Eye (tissue), 1 donor: Measurements from ENCODE around the gene SRR.

Experiments
- DNase-seq: peaks from one replicate; pipeline ENCODE4 v3.0.0-alpha.2; 2015

Gene SRR

DNA sequence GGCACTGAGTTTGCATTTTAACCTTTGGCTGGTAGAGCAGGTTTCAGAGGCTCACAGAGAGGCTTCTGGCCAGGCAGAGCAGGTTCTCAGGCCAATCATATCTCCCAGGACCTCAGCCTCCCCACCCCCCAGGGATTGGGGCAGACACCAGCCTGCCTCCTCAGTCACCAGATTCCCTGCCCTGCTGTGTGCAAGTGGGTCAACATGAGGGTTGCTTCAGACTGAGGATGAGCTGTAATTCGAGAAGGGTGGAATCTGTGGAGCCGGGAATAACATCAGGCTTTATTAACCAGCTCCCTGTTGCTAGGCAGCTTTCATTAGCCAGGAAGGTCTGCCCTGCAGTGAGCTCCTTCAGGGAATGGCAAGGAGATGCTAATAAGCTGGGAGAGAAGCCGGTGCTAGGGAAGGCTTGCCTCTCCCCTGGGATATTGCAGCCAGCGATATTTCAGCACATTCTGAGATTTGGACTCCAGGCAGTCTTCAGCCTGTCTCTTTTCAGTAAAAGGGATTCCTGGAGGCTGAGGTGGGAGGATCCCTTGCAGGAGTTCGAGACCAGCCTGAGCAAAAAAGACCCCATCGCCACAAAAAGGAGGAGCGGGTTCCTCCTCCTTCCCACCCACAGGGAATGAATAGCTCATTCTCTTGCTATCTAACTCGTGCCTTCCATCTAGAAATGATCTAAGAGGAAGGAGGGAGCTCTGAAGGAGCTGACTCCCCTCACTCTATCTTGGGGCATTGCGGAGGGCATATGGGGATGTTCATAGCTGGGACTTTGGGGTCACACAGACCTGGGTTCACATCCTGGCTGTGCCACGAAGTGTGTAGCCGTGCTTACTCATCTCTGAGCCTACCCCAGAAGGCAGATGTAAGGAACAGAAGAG is 44.3 kb downstream of the SRR start:
- peak; percentile 88 for DNase-seq

DNA sequence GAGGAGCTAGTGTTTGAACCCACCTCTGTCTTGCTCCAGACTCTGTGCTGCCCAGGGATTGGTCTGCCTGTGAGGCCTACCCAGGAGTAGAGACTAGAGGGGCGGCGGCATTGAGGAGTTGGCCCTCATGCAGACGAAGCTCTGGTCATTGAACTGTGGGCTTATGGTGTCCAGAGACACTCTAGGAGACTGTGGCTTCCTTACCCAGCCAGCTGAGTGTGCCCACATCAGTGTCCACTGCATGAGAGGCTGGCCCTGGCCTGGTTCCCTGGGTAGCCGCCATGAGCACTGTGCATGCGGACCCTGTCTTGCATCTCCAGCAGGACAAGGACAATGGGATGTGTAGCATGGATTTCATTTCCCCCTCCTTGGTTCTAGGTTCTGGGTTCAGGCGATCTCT is 47.5 kb downstream of the SRR start:
- no peak for DNase-seq

DNA sequence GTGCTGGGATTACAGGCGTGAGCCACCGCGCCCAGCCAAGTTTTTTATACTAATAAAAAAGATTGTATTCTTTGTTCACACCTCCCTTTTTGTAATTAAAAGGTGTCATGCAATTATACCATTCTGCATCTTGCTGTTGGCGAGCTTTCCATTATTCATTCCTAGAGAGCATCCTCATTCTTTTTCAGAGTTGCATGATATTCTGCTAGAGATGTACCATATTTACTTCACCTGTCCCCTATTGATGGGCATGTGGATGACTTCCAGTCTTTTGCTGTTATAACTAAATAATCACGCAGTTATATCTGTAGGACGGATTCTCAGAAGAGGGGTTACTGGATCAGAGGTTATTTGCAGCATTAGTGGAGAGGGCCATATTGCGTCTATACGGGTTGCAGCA is 50.6 kb downstream of the SRR start:
- no peak for DNase-seq

DNA sequence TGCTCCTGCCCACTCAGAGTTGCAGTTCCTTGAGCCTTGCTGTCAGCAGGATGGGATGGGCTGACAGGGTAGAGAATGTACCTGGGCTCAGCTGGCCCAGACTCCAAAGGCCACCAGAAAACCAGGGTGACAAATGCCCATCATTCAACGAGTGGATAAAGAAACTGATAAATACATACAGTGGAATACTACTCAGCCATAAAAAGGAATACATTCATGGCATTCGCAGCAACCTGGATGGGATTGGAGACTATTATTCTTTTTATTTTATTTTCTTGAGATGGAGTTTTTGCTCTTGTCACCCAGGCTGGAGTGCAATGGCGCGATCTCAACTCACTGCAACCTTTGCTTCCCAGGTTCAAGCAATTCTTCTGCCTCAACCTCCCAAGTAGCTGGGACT is 53.5 kb downstream of the SRR start:
- no peak for DNase-seq

DNA sequence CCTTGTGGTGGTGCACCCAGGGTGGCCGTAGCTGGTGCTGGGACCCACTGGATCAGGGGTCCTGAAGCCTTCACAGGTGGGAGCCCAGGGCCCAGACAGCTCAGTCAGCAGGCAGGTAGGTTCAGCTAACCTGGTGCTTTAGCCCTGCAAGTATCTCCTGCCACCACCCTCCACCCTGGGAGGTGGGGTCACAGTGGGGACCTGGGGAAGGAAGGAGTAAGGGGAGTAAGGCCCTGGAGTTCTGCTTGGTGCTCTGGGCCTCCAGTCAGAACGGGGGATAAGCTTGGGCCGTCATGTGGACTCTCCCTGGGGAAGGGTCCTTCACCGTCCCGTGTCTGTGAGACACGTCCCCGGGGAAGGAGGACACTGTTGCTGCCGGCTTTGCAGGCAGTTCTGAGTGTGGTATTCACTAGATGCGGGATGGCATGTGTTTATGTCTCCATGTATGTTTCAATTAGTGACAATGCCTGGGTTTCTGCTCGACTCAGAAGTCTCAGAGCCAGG is 54.2 kb downstream of the SRR start:
- DNase-seq, result no peak

DNA sequence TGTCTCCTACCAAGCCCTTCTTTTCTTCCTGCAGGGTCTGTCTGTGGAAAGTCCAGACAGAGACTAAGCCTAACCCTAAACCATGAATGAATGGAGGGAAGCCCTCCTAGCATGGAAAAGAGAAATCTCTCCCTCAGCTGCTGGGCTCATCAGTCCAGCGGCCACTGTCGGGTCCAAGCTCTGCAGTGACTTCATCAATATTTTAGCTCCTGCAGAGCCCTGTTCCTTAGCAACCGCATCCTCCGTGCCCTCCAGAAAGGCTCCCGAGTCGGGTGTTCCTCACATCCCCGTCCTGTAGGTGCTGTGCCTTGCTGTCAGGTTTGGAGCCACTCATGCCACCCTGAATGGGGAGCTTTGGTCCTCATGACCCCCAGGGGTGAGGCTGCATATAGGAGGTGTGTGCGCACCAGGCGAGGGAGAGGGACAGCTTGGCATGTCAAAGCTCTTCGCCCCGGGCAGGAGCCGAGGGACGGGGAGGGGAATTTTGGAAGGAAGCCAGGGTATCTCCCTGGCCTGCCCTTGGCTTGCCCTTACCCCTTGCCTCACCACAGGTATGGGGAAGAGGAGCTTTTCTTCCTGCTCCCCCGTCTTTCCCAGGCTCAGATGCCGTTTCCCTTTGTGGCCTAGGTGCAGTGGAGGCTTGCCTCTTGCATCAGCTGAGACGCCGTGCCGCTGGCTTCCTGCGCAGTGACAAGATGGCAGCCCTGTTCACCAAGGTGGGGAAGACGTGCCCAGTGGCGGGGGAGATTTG is 57.4 kb downstream of the SRR start:
- DNase-seq, result peak; percentile 59

DNA sequence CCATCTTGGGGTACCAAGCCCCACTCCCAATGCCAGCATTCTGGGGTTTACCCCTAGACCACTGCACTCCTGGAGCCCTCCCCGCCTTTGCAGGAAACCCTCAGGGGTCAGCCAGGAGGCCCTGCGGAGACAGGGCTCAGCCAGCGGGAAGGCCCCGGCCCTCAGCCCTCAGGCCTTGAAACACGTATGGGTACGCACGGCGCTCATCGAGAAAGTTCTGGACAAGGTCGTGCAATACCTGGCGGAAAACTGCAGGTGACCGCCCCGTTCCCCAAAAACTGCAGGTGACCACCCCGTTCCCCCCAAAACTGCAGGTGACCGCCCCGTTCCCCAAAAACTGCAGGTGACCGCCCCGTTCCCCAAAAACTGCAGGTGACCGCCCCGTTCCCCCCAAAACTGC is 58.3 kb downstream of the SRR start:
- DNase-seq, result no peak

DNA sequence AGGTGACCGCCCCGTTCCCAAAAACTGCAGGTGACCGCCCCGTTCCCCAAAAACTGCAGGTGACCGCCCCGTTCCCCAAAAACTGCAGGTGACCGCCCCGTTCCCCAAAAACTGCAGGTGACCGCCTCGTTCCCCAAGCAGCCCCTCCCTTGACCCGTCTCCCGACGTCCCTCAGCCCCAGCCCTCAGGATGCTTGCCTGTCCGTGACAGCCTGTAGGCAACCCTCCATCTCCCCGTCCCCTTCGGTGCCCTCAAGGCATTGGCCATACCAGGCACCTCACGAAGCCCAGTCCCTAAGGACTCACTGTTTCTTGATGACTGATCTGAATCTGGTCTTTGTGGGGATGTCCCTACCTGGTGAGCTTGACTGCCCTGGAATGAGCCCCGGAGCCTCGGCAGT is 58.7 kb downstream of the SRR start:
- DNase-seq, result no peak

DNA sequence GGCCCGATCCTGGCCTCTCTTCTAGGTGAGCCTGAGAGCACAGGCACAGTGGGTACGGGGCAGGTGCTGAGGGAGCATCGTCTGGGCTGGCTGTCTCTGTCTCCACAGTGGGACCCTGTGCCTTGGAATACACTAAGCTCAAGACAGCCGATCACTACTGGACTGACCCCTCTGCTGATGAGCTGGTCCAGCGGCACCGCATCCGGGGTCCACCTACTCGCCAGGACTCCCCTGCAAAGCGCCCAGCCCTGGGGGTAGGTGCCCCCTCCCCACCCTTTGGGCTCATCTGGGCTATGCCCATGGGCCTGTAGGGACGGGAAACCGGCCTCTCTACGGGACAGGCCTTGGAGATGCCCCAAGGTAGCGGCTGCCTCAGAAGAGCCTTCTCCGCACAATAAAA is 59.1 kb downstream of the SRR start:
- no peak for DNase-seq

DNA sequence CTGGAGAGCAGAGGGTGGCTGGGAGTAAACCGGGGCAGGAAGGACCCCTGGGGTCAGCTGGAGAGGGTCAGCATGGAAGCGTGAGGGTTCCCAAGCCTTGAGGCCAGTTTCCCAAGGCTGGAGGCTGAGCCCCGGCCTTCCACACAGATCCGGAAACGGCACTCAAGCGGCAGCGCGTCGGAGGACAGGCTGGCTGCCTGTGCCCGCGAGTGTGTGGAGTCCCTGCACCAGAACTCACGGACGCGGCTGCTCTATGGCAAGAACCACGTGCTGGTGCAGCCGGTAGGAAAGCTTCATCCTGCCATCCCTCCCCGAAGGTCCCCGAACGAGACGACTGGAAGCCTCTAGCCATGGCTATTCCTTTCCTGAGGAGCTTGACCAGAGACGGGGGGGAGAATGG is 59.6 kb downstream of the SRR start:
- no peak for DNase-seq

DNA sequence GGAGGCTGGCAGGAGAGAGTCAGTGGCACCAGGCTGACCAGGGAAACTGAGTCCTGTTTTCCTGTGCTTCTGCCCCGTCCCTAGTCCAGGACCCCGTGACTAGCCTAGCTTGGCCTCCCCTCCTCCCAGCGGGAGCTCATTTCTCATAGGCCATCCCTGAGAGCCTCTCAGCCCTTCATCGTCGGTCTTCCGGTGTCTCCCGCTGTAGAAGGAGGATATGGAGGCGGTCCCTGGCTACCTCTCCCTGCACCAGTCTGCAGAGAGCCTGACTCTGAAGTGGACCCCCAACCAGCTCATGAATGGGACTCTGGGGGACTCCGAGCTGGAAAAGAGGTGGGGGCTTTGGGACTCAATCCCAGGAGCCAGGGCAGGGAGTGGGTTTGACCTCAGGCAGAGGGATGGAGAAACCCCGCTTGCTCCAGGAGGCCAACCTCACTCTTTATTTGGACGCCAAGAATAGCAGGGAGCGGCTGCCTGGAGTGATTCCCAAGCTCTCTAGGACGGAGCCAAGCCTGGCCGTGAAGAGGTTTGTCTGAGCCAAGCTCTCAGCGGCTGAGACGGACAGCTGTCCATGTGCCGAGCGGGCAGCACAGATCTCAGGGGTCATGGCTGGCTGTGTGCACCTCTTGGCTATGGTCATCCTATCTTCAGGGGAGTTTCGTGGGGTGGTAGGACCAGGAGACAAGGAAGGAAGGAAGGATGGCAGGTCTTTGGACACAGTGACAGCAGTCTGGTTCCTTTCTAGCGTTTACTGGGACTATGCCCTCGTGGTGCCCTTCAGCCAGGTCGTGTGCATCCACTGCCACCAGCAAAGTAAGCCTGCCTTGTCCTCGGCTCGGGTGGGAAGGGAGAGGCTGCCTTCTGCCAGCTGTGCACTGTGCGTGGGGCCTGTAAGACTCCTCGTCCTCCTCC is 60.4 kb downstream of the SRR start:
- no peak for DNase-seq

DNA sequence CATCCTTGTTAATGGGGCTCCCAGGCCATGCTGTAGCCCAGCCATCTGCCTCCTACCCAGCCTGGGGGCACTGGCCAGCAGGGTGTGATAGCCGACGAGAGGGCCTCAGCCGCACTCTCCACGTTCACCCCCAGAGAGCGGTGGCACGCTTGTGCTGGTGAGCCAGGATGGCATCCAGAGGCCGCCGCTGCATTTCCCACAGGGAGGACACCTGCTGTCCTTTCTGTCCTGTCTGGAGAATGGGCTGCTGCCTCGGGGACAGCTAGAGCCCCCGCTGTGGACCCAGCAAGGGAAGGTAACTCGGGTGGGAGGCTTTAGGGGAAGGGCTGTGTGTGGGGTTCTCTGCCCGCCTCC is 61.0 kb downstream of the SRR start:
- no peak for DNase-seq

DNA sequence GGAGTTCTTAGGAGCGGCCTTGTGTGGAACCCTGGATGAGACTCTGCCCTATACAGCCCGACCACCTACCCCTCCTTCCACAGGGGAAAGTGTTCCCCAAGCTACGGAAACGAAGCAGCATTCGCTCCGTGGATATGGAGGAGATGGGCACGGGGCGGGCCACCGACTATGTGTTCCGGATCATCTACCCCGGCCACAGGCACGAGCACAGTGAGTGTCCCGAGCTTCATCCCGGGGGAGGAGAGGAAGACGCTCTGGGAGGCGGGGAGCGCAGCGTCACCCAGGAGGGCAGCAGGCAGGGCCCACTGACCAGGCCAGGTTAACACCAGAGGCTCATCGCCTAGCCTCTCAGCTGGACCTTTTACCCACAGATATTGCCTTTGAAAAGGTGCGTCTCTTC is 61.4 kb downstream of the SRR start:
- no peak for DNase-seq

DNA sequence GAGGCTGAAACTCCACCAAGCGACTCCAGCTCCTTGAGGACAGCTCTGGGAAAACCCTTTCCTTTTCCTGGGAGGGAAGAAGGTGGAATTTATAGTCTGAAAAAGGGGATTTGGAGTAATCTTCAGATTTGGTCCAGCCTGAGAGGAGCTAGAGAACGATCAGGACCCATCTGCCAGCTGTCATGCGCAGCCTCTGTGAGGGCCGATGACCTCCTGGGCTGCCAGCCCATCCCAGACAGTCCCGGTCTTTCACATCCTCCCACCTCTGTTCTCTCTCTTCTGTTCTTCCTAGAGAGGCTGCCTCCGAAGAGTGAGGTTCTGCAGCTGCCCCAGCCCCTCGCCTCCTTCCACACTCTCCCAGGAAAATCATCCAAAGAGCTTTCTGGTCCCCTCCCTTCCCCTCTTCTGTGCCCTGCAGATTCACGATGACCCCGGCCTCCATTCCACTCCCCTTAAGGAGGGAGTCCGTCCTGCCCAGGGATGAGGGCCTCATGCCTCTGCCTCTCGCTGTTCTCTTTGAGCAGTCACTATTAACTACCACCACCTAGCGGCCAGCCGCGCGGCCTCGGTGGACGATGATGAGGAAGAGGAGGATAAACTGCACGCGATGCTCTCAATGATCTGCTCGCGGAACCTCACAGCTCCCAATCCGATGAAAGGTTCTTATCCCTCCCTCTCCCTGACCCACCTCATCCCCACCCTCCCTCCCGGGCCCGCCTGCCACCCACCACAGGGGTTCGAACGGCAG is 63.2 kb downstream of the SRR start:
- DNase-seq, result no peak

DNA sequence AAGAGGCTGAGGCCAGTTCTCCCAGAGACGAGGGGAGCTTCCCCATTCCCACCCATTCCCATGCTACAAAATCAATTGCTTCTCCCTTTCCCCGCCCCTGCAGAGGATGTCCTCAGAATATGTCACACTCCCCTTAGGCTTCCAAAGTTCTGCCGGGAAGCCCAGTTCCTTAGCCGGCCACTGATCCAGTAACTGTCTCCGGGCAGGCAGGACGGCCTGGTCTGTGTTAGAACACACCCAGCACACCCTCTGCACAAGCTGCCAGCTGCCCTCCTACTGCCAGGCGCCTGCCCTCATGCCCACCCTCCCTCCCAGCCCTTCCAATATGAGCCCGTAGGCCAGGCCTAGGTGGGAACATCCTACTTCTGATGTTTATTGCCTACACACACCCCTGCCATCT is 64.6 kb downstream of the SRR start:
- DNase-seq, result no peak

DNA sequence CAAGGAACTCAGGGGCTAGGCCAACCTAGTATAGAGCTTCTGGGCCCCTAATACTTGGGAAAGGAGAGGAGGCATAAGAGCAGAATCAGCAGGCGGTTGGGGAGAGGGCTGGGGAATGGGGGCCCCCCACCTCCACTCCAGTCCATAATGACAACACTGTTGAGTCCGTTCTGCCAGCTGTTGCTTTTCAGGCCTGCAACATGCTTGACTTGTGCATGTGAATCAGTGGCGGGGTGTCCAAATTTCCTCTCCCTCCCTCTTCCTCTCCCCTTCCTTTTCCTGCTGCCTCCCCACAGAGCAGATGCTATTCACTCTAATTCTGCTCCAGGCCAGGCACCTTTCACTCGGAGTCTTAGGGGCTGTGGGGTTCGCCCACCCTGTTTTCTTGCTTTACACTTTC is 65.3 kb downstream of the SRR start:
- DNase-seq, result no peak

DNA sequence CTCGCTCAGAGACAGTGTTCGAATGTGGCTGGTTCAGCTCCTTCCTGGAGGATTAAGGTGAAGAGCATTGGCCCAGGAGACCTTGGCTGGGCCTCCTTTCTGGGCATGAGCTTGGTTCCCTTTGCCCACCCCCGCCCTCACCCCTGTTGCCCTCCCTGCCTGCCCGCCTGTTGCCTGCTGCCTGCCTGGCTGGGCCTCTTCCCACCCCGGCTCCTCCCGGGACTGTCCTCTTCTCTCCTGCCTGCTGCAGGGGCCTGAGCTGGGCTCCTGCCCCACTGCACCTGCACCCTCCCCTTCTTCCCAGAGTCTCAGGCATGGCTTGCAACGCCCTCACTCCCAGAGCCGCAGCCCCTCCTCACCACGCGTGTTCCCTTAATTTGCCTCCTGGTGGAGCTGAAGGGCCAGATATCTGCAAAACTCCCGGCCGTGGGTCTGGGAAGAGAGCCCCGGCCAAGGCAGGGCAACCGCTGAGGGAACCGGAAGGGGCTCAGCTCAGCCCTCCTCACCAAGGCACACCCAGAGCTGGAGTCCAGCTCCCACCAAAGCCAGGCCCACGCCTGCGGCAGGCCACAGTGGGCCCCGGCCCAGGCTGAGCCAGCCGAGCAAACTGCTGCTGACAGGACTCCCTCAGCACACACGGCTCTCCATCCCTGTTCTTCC is 65.9 kb downstream of the SRR start:
- no peak for DNase-seq

DNA sequence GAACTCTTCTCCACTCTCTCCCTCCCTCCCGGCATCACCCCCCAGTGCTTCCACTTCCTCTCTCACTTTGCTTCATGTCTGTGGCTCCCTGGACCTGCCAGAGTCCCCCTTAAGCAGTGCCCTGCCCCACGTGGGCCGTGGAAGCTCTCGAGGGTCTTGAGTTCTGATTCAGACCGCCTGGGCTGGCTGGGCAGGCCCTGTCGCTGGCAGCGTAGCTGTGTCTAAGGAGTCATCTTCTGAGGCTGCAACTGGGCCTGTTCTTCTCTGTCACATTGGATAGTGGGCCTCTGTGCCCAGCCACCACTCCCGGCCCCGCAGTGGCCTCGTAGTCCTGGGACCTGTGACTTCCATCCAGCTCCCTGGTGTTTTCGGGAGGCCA is 66.5 kb downstream of the SRR start:
- no peak for DNase-seq

DNA sequence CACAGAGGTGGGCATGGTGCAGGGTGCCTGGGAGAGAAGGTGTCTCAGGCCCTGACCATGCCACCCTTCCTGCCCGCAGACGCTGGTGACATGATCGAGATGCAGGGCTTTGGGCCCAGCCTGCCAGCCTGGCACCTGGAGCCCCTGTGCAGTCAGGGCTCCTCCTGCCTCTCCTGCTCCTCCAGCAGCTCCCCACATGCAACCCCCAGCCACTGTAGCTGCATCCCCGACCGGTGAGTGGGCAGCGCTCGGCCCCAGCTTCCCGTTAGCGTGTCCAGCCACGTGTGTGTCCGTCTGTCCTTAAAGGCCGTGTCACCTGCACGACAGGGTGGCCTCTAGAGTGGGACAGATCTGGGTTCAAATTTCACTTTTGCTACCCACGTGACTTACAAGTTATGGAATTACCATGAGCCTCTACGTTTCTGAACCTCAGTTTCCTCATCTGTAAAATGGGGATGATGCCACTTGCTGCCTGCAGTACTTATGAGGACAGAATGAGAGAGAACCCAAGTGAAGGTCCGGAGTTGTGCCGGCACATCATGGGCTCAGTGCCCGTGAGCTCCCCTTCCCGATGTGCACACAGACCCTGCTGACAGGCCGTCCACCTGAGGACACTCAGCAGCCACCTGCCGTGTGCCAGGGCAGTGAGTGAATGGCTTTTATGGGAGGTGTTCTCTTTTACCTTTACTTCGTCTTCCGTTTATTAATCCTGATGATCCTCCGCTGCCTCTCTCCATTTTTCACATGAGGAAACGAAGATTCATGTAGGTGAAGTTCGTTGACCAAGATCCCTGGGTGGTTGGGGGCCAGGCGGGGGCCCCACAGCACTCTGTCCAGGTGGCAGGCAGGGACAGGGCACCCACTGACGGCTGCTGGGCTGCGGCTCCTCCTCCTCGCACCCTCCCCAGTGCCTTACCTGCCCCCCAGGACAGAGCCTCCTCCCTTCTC is 67.7 kb downstream of the SRR start:
- no peak for DNase-seq

DNA sequence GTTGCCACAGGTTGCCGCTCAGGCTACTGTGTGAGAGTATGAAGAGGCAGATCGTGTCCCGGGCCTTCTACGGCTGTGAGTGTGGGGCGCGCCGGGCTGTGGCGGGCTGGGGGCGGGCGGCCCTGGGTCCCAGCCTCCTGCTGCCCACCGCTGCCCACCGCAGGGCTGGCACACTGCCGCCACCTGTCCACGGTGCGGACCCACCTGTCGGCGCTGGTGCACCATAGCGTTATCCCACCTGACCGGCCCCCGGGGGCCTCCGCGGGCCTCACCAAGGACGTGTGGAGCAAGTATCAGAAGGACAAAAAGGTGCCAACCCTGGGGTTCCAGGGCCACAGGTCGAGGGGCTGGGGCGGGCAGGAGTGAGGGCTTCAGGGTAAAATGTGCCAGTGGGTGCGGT is 68.4 kb downstream of the SRR start:
- DNase-seq, result no peak

DNA sequence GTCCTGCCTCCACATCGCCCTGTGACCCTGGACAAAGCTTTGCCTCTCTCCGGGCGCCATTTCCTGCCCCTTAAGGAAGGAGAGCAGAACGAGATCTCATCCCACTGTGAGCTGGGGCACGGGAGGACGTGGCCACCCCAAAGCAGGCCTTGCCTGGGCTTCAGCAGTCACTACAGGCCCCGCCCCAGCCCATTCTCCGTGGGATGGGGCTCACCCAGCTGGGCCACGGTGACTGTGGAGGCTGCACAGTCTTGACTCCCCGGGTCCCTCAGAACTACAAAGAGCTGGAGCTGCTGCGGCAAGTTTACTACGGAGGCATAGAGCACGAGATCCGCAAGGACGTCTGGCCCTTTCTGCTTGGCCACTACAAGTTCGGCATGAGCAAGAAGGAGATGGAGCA is 68.9 kb downstream of the SRR start:
- DNase-seq, result no peak
